Upper lobe of left lung (tissue), 6 donors: Measurements from ENCODE around the gene HEPN1. TPM values are rescaled to one million over a fixed set of nuclear protein-coding genes. Genes with fewer than 3 reads are reported as not detected.

ENCODE experiments used
- ATAC-seq, 2 donors: fragments of 200-7000 bp; cut with Tn5 transposase; one replicate each; pipeline ENCODE4 v1.9.1; 2022; ENCODE audit warnings: mild to moderate bottlenecking in 2 of 2, moderate library complexity in 2 of 2; ENCODE audit not compliant: low FRiP score in 2 of 2
- DNase-seq, 2 donors: peaks; one replicate each; pipeline ENCODE4 v3.0.0-alpha.2; 2019 to 2020
- H3K27ac ChIP-seq, 4 donors: fragments of 200-600 bp; sonication (generic); one replicate each; pipeline ENCODE4 v1.5.1; 2016 to 2019
- H3K27me3 ChIP-seq, 4 donors: fragments of 200-600 bp; sonication (generic); one replicate each; pipeline ENCODE4 v1.5.1; 2017 to 2019
- H3K36me3 ChIP-seq, 4 donors: fragments of 200-600 bp; sonication (generic); one replicate each; pipeline ENCODE4 v1.5.1; 2016 to 2019
- H3K4me1 ChIP-seq, 4 donors: fragments of 200-600 bp; sonication (generic); one replicate each; pipeline ENCODE4 v1.5.1; 2018 to 2019
- H3K4me3 ChIP-seq, 4 donors: fragments of 200-600 bp; sonication (generic); one replicate each; pipeline ENCODE4 v1.5.1; 2017 to 2019; ENCODE audit warnings: mild to moderate bottlenecking in 2 of 4, moderate library complexity in 1 of 4
- H3K9me3 ChIP-seq, 4 donors: fragments of 200-600 bp; sonication (generic); one replicate each; pipeline ENCODE4 v1.5.1; 2018 to 2019
- CTCF ChIP-seq, 6 experiments: fragments of 450-650 bp in 4 of 6; fragments of 200-600 bp in 2 of 6; sonication (generic) in 2 of 6; IDR thresholded peaks; one replicate each; pipeline ENCODE4 v1.5.1; 2016 to 2019; ENCODE audit warnings: antibody characterized with exemption in 6 of 6
- EP300 ChIP-seq, 4 donors: sonication (generic); formaldehyde crosslinking; IDR thresholded peaks; one replicate each; pipeline ENCODE4 v1.5.1; 2017; ENCODE audit warnings: antibody characterized with exemption in 4 of 4, control low read depth in 2 of 4
- POLR2A ChIP-seq, 4 donors: fragments of 450-650 bp; IDR thresholded peaks; one replicate each; pipeline ENCODE4 v1.5.1; 2016 to 2017; ENCODE audit warnings: antibody characterized with exemption in 4 of 4, mild to moderate bottlenecking in 2 of 4
- POLR2AphosphoS5 ChIP-seq, 2 donors: sonication (generic); formaldehyde crosslinking; IDR thresholded peaks; one replicate each; pipeline ENCODE4 v1.5.1; 2017; ENCODE audit warnings: antibody characterized with exemption in 2 of 2
- WGBS, 2 donors: methylation state at CpG; one replicate each; pipeline ENCODE4 v1.1.5; 2017 to 2018; 5-methylcytosine and 5-hydroxymethylcytosine counted together
- total RNA-seq, 6 donors: library from RNA; depleted of rRNA in 4 of 6; stranded (reverse); fragments of >200 nt in 4 of 6; gene quantifications; one replicate each; pipeline versions ENCODE4 v1.1.0 to v1.2.1, GENCODE V29; 2016 to 2021
- donor health status: DM: no; HTN: no; CAD: no; lungs with moderate emphysema.
- donor health status: DM: no; HTN: yes; CAD: no; lungs with severe emphysema.

HEPN1 gene
- total RNA-seq, 6 donors from 2014 or later = not detected

- ATAC-seq = no peak
- Histone ChIP-seq H3K4me3 (no peak overlapping the region), H3K36me3 (peaks cover 0 to 13% (median 0%) of the 10 kb centered on the region in 4 donors), H3K27me3 (no peaks in the 10 kb centered on the region), H3K27ac (peak overlapping the region in 2 of 4 donors; percentile 67 to 78), H3K4me1 (peaks cover 29 to 53% (median 33%) of the 10 kb centered on the region in 4 donors), H3K9me3 (no peaks in the 10 kb centered on the region)
- 50 to 67% methylated on average over 1 of the region's 1 CpG for WGBS, 2 donors
- no peak for DNase-seq
- no peak for TF ChIP-seq POLR2A (IDR thresholded peaks at IDR 0.05)
- no peak for TF ChIP-seq EP300 (IDR thresholded peaks at IDR 0.05)
- TF ChIP-seq CTCF (IDR thresholded peaks at IDR 0.05) = no peak
- no peak for TF ChIP-seq POLR2AphosphoS5 (IDR thresholded peaks at IDR 0.05)
Measured at GRCh38 chr11:124884340-124884739, 34.7 kb upstream of the HEPN1 start.

GRCh38 chr11:124884869-124885479 lies 34.1 kb upstream of the HEPN1 start:
- H3K36me3 ChIP-seq = peaks cover 0 to 17% (median 0%) of the 10 kb centered on the region in 4 donors
- no peak for DNase-seq
- no peak overlapping the region for H3K4me3 ChIP-seq
- whole genome bisulfite sequencing, 2 donors = 50 to 73% methylated on average over 4 to 5 of the region's 5 CpGs
- TF ChIP-seq CTCF (IDR thresholded peaks at IDR 0.05) (no peak), EP300 (IDR thresholded peaks at IDR 0.05) (peak in 2 of 4 donors; percentile 22 to 40), POLR2AphosphoS5 (IDR thresholded peaks at IDR 0.05) (peak in 1 of 2 donors; percentile 49)
- H3K27ac ChIP-seq = peak overlapping the region in 2 of 4 donors; percentile 67 to 78
- H3K27me3 ChIP-seq = no peaks in the 10 kb centered on the region
- H3K4me1 ChIP-seq = peaks cover 30 to 59% (median 35%) of the 10 kb centered on the region in 4 donors
- H3K9me3 ChIP-seq = no peaks in the 10 kb centered on the region
- no peak for ATAC-seq

- H3K27ac ChIP-seq = peak overlapping the region in 2 of 4 donors; percentile 42 to 67
- TF ChIP-seq POLR2A (IDR thresholded peaks at IDR 0.05) = no peak
- TF ChIP-seq EP300 (IDR thresholded peaks at IDR 0.05) = no peak
- TF ChIP-seq POLR2AphosphoS5 (IDR thresholded peaks at IDR 0.05) = no peak
- TF ChIP-seq CTCF (IDR thresholded peaks at IDR 0.05) = no peak
- no peak for ATAC-seq
- peaks cover 0 to 30% (median 0%) of the 10 kb centered on the region in 4 donors for H3K36me3 ChIP-seq
- no peaks in the 10 kb centered on the region for H3K9me3 ChIP-seq
- 83 to 88% methylated on average over 11 of the region's 11 CpGs for WGBS, 2 donors
- H3K4me3 ChIP-seq = no peak overlapping the region
- H3K4me1 ChIP-seq = peaks cover 38 to 71% (median 42%) of the 10 kb centered on the region in 4 donors
- H3K27me3 ChIP-seq = no peaks in the 10 kb centered on the region
- DNase-seq = no peak
Measured at GRCh38 chr11:124886476-124886875, 32.6 kb upstream of the HEPN1 start.

- peaks cover 0 to 37% (median 0%) of the 10 kb centered on the region in 4 donors for H3K36me3 ChIP-seq
- DNase-seq = no peak
- TF ChIP-seq CTCF (IDR thresholded peaks at IDR 0.05) (no peak), POLR2A (IDR thresholded peaks at IDR 0.05) (peak in 1 of 4 donors; percentile 23), POLR2AphosphoS5 (IDR thresholded peaks at IDR 0.05) (no peak), EP300 (IDR thresholded peaks at IDR 0.05) (no peak)
- WGBS, 2 donors = 76 to 87% methylated on average over 6 to 12 of the region's 12 CpGs
- no peak overlapping the region for H3K4me3 ChIP-seq
- H3K27me3 ChIP-seq = no peaks in the 10 kb centered on the region
- no peaks in the 10 kb centered on the region for H3K9me3 ChIP-seq
- H3K4me1 ChIP-seq = peaks cover 35 to 73% (median 45%) of the 10 kb centered on the region in 4 donors
- peak overlapping the region in 3 of 4 donors; percentile 15 to 67 (median 21) for H3K27ac ChIP-seq
- no peak for ATAC-seq
Measured at GRCh38 chr11:124886978-124887666, 31.9 kb upstream of the HEPN1 start.
